HG03460 (cell line): ENCODE data around the gene ARHGAP8.

ENCODE experiments used
- ATAC-seq: cut with Tn5 transposase; IDR thresholded peaks from one replicate; pipeline ENCODE4 v1.9.1; 2021; ENCODE audit not compliant: unreplicated experiment

Gene ARHGAP8

GRCh38 chr22:44823806-44824205, 71.4 kb downstream of the ARHGAP8 start:
- ATAC-seq, result no peak

GRCh38 chr22:44824271-44824670, 71.9 kb downstream of the ARHGAP8 start:
- ATAC-seq, result no peak

- no peak for ATAC-seq
Observed at GRCh38 chr22:44825310-44826150, 73.2 kb downstream of the ARHGAP8 start.

- ATAC-seq, result no peak
Observed at GRCh38 chr22:44827666-44828190, 75.4 kb downstream of the ARHGAP8 start.

GRCh38 chr22:44828193-44828592, 75.8 kb downstream of the ARHGAP8 start:
- ATAC-seq, result no peak

- ATAC-seq, result no peak
Observed at GRCh38 chr22:44831885-44832284, 79.5 kb downstream of the ARHGAP8 start.

- no peak for ATAC-seq
Observed at GRCh38 chr22:44834065-44834464, 81.7 kb downstream of the ARHGAP8 start.

GRCh38 chr22:44837481-44837880, 85.1 kb downstream of the ARHGAP8 start:
- ATAC-seq, result no peak

GRCh38 chr22:44838316-44839016, 86.1 kb downstream of the ARHGAP8 start:
- no peak for ATAC-seq

- no peak for ATAC-seq
Observed at GRCh38 chr22:44839061-44839460, 86.7 kb downstream of the ARHGAP8 start.

GRCh38 chr22:44839721-44840120, 87.3 kb downstream of the ARHGAP8 start:
- no peak for ATAC-seq

GRCh38 chr22:44840611-44841322, 88.4 kb downstream of the ARHGAP8 start:
- no peak for ATAC-seq

GRCh38 chr22:44842417-44842816, 90.0 kb downstream of the ARHGAP8 start:
- ATAC-seq, result no peak

- ATAC-seq, result no peak
Observed at GRCh38 chr22:44845191-44845590, 92.8 kb downstream of the ARHGAP8 start.

GRCh38 chr22:44845796-44846720, 93.7 kb downstream of the ARHGAP8 start:
- ATAC-seq, result no peak

GRCh38 chr22:44846726-44847275, 94.4 kb downstream of the ARHGAP8 start:
- no peak for ATAC-seq

- ATAC-seq, result no peak
Observed at GRCh38 chr22:44847380-44847779, 95.0 kb downstream of the ARHGAP8 start.

- no peak for ATAC-seq
Observed at GRCh38 chr22:44847892-44848291, 95.5 kb downstream of the ARHGAP8 start.

GRCh38 chr22:44848296-44848741, 95.9 kb downstream of the ARHGAP8 start:
- no peak for ATAC-seq
